Endothelial cell (in vitro differentiated cells): Measurements from ENCODE around the gene SUFU. TPM values are rescaled to one million over a fixed set of nuclear protein-coding genes. Genes with fewer than 3 reads are reported as not detected.

Experiments used
- DNase-seq: peaks from one replicate; pipeline ENCODE4 v3.0.0; 2021; ENCODE audit warnings: low spot score
- H3K27ac Mint-ChIP-seq: one replicate; pipeline ENCODE4 v1.8.0; 2021; ENCODE audit warnings: mixed read lengths, inconsistent platforms; ENCODE audit not compliant: unreplicated experiment
- H3K27me3 Mint-ChIP-seq: one replicate; pipeline ENCODE4 v1.8.0; 2021; ENCODE audit warnings: mild to moderate bottlenecking, moderate library complexity, mixed read lengths, inconsistent platforms; ENCODE audit not compliant: unreplicated experiment
- H3K36me3 Mint-ChIP-seq: one replicate; pipeline ENCODE4 v1.8.0; 2021; ENCODE audit warnings: mild to moderate bottlenecking, low read depth, mixed read lengths, inconsistent platforms; ENCODE audit not compliant: unreplicated experiment
- H3K4me1 Mint-ChIP-seq: one replicate; pipeline ENCODE4 v1.8.0; 2021; ENCODE audit warnings: mild to moderate bottlenecking, mixed read lengths, inconsistent platforms; ENCODE audit not compliant: unreplicated experiment
- H3K4me3 Mint-ChIP-seq: one replicate; pipeline ENCODE4 v1.8.0; 2021; ENCODE audit warnings: mild to moderate bottlenecking, mixed read lengths, inconsistent platforms; ENCODE audit not compliant: unreplicated experiment
- H3K9me3 Mint-ChIP-seq: one replicate; pipeline ENCODE4 v1.8.0; 2021; ENCODE audit warnings: mixed read lengths, inconsistent platforms; ENCODE audit not compliant: unreplicated experiment
- total RNA-seq: library from RNA; stranded (reverse); fragmentation: NEBNext Ultra II Directional; extraction: Animal tissue kit (Norgen Biotek cat#: 25700); gene quantifications from one replicate; pipeline ENCODE4 v1.2.1, GENCODE V29; 2021; ENCODE audit not compliant: unreplicated experiment
- TF ChIP-seq, protein P1 (sequence below): fragments of 200-600 bp; sonication (generic); IDR thresholded peaks from one replicate; pipeline ENCODE4 v1.5.0; 2021; ENCODE audit warnings: antibody characterized with exemption; ENCODE audit not compliant: unreplicated experiment

Gene SUFU
- total RNA-seq, 1 donor from 2014 or later: 44.4 TPM

DNA sequence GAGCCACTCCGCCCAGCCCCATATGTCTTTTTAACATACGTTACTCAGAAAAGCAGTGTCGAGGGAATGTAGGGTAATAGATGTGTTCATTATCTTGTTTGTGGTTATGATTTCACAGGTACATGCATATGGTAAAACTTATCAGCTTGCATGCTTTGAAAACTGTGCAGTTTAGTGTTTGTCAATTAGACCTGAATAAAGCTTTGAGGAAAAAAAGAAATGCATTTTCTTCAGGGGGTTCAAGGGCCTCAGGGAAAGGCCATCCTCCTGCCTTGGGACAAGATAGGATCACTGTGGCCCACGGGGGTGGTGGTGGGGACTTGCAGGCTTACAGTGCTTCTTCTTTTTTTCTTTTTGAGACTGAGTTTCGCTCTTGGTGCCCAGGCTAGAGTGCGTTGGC, 36.5 kb upstream of the SUFU start:
- H3K4me3 Mint-ChIP-seq: no peak overlapping the region

DNA sequence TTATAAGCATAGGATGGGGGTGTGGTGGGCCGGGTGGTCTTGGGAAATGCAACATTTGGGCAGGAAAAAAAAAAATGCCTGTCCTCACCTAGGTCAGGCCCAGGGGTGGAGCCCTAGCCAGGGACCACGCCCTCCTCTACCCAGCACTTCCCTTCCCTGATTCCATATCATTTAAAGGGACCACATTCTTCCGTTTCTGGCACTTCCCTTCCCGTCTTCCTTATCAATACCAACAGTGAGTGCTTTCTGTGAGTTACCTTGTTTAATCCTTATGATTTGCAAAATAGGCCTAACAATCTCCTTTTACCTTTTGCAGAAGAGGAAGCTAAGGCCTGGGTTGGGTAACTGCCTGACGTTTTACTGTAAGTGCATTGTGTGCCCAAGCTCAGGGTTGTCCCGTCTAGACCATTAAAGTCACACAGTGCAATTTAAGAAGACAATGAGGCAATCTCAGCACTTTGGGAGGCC, 35.8 kb upstream of the SUFU start:
- Mint-ChIP-seq H3K27me3 (peaks cover 2% of the 10 kb centered on the region), H3K36me3 (peaks cover 5% of the 10 kb centered on the region), H3K4me3 (no peak overlapping the region), H3K4me1 (peaks cover 6% of the 10 kb centered on the region), H3K27ac (no peak overlapping the region), H3K9me3 (no peaks in the 10 kb centered on the region)
- TF ChIP-seq, protein P1, sequence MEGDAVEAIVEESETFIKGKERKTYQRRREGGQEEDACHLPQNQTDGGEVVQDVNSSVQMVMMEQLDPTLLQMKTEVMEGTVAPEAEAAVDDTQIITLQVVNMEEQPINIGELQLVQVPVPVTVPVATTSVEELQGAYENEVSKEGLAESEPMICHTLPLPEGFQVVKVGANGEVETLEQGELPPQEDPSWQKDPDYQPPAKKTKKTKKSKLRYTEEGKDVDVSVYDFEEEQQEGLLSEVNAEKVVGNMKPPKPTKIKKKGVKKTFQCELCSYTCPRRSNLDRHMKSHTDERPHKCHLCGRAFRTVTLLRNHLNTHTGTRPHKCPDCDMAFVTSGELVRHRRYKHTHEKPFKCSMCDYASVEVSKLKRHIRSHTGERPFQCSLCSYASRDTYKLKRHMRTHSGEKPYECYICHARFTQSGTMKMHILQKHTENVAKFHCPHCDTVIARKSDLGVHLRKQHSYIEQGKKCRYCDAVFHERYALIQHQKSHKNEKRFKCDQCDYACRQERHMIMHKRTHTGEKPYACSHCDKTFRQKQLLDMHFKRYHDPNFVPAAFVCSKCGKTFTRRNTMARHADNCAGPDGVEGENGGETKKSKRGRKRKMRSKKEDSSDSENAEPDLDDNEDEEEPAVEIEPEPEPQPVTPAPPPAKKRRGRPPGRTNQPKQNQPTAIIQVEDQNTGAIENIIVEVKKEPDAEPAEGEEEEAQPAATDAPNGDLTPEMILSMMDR: no peak
- no peak for DNase-seq

More for the DNA sequence above, 36.5 kb upstream of the SUFU start:
- no peaks in the 10 kb centered on the region for H3K9me3 Mint-ChIP-seq
- peaks cover 9% of the 10 kb centered on the region for H3K36me3 Mint-ChIP-seq
- H3K27ac Mint-ChIP-seq: no peak overlapping the region
- TF ChIP-seq, protein P1: no peak
- peaks cover 4% of the 10 kb centered on the region for H3K27me3 Mint-ChIP-seq
- H3K4me1 Mint-ChIP-seq: peaks cover 12% of the 10 kb centered on the region
- no peak for DNase-seq

DNA sequence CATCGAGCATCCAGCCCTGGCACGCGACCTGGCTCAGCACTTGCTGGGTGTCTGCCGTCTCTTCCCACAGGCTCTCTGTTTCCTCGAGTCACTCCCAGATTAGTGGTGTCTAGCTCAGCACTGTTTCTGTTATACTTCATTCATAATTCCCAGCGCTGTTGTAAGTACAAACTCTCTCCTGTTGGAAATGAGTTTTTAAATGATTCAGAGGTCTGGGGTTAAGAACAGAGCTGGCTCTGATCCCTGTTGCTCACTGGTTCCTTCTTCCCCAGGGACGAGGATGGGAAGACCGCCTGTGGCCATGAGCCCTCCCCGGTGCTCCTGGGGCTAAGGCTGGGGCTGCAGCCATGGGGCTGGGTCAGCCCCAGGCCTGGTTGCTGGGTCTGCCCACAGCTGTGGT, 35.1 kb upstream of the SUFU start:
- Mint-ChIP-seq H3K4me3 (no peak overlapping the region), H3K36me3 (peaks cover 5% of the 10 kb centered on the region), H3K27ac (no peak overlapping the region), H3K27me3 (peaks cover under 1% of the 10 kb centered on the region), H3K4me1 (peaks cover under 1% of the 10 kb centered on the region), H3K9me3 (no peaks in the 10 kb centered on the region)
- TF ChIP-seq, protein P1: no peak
- no peak for DNase-seq

DNA sequence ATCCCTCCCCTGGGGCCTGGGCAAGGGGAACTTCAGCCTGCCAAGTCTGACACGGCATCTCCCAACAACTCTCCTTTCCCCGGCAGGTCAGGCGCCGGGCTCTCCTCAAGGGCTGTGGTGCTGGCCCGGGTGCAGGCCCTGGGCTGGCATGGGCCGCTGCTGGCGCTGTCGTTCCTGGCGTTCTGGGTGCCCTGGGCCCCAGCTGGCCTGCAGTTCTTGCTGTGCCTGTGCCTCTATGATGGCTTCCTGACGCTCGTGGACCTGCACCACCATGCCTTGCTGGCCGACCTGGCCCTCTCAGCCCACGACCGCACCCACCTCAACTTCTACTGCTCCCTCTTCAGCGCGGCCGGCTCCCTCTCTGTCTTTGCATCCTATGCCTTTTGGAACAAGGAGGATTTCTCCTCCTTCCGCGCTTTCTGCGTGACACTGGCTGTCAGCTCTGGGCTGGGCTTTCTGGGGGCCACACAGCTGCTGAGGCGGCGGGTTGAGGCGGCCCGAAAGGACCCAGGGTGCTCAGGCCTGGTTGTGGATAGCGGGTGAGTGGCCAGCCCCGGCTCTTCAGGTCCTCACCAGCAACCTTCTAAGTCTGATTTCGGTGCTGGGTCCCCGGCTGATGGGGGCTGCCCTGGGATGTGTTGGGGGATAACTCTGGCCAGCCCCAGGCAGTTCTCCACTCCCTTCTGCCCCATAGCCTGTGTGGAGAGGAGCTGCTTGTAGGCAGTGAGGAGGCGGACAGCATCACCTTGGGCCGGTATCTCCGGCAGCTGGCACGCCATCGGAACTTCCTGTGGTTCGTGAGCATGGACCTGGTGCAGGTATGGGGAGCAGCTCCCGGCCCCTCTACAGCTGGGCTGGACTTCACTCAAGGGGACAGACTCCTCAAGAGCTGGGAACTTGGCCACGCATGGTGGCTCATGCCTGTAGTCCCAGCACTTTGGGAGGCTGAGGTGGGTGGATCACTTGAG, 32.9 kb upstream of the SUFU start:
- peaks cover 5% of the 10 kb centered on the region for H3K36me3 Mint-ChIP-seq
- H3K27me3 Mint-ChIP-seq: peaks cover 2% of the 10 kb centered on the region
- TF ChIP-seq, protein P1: no peak
- no peak for DNase-seq
- H3K27ac Mint-ChIP-seq: no peak overlapping the region
- no peaks in the 10 kb centered on the region for H3K4me1 Mint-ChIP-seq
- H3K4me3 Mint-ChIP-seq: no peak overlapping the region
- no peaks in the 10 kb centered on the region for H3K9me3 Mint-ChIP-seq
